Measurements from ENCODE around the gene TLR6.

DNA sequence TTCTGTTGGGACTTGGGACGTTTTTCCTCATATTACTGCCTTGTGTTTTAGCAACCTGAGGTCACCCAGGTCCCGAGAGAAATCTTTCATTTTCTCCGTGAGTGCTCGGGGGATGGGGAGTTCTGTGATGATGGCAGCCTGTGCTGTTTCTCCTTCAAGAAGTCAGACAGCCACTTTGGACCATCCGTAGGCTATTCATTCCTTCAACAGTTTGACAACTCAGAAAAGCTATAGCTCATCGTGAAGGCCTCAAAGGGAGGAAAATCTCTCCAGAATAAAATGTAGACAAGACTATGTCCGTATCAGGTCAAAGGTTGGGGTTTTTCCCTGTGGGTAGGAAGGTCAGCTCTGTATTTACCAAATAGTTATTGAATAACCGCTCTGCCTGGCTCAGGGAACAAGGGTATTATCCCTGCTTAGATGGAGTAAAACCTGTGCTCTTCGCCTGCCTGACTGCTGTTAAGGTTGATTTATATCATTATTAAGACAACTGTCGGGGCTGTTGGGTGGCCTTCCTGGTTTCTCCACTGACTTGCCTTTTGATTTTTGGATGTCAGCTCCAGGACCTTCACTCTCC is 47.6 kb upstream of the TLR6 start:
- TF ChIP-seq, protein P1, sequence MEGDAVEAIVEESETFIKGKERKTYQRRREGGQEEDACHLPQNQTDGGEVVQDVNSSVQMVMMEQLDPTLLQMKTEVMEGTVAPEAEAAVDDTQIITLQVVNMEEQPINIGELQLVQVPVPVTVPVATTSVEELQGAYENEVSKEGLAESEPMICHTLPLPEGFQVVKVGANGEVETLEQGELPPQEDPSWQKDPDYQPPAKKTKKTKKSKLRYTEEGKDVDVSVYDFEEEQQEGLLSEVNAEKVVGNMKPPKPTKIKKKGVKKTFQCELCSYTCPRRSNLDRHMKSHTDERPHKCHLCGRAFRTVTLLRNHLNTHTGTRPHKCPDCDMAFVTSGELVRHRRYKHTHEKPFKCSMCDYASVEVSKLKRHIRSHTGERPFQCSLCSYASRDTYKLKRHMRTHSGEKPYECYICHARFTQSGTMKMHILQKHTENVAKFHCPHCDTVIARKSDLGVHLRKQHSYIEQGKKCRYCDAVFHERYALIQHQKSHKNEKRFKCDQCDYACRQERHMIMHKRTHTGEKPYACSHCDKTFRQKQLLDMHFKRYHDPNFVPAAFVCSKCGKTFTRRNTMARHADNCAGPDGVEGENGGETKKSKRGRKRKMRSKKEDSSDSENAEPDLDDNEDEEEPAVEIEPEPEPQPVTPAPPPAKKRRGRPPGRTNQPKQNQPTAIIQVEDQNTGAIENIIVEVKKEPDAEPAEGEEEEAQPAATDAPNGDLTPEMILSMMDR (IDR thresholded peaks at IDR 0.05; ENCODE audit: low read depth, low read length) = no peak
- TF ChIP-seq POLR2A (IDR thresholded peaks at IDR 0.05; ENCODE audit: extremely low read depth, insufficient read length) (no peak), MYC (IDR thresholded peaks at IDR 0.05; ENCODE audit: low read depth, low read length) (no peak)
